Osteoblast (primary cell): ENCODE data around the gene NKAIN2. TPM values are rescaled to one million over a fixed set of nuclear protein-coding genes. Genes with fewer than 3 reads are reported as not detected.

Experiments used
- DNase-seq: peaks from one replicate; pipeline ENCODE4 v3.0.0; 2011; ENCODE audit warnings: low spot score, mixed read lengths; ENCODE audit not compliant: insufficient read length; ENCODE audit errors: missing footprints
- H2AFZ ChIP-seq: 2 replicates; pipeline ENCODE4 v1.6.0; 2011; ENCODE audit warnings: mild to moderate bottlenecking, low read length
- H3K27ac ChIP-seq: 2 replicates; pipeline ENCODE4 v1.5.1; 2011; ENCODE audit warnings: mild to moderate bottlenecking, low read depth, low read length, moderate library complexity
- H3K27me3 ChIP-seq: 2 replicates; pipeline ENCODE4 v1.6.0; 2012; ENCODE audit warnings: mild to moderate bottlenecking, control low read depth, inconsistent platforms, low read length, moderate library complexity; ENCODE audit not compliant: insufficient read depth
- H3K36me3 ChIP-seq: 2 replicates; pipeline ENCODE4 v1.5.1; 2011; ENCODE audit warnings: mild to moderate bottlenecking, low read length, control low read depth, moderate library complexity; ENCODE audit not compliant: insufficient read depth
- H3K4me1 ChIP-seq: 2 replicates; pipeline ENCODE4 v1.5.1; 2011; ENCODE audit warnings: mild to moderate bottlenecking, low read length, control low read depth, moderate library complexity; ENCODE audit not compliant: insufficient read depth
- H3K4me2 ChIP-seq: 2 replicates; pipeline ENCODE4 v1.6.0; 2011; ENCODE audit warnings: mild to moderate bottlenecking, low read length; ENCODE audit not compliant: insufficient read depth
- H3K4me3 ChIP-seq: fragments of 200-600 bp; sonication (generic); 3 replicates; pipeline ENCODE4 v1.5.1; 2012; ENCODE audit warnings: mild to moderate bottlenecking, low read length, inconsistent platforms; ENCODE audit not compliant: insufficient read depth
- H3K79me2 ChIP-seq: 2 replicates; pipeline ENCODE4 v1.6.0; 2012; ENCODE audit warnings: mild to moderate bottlenecking, low read length, control low read depth, inconsistent platforms; ENCODE audit not compliant: insufficient read depth
- H3K9me3 ChIP-seq: 2 replicates; pipeline ENCODE4 v1.5.1; 2011; ENCODE audit warnings: low read depth, low read length, control low read depth
- H4K20me1 ChIP-seq: 2 replicates; pipeline ENCODE4 v1.6.0; 2012; ENCODE audit warnings: mild to moderate bottlenecking, low read length, control low read depth; ENCODE audit not compliant: insufficient read depth
- total RNA-seq: library from RNA; depleted of rRNA; stranded (reverse); fragments of >200 nt; gene quantifications from 2 replicates; pipeline ENCODE4 v1.2.3, GENCODE V29; 2012
- TF ChIP-seq, protein P1 (sequence below): IDR thresholded peaks from 2 replicates; pipeline ENCODE4 v1.5.1; 2011; ENCODE audit warnings: mild to moderate bottlenecking, low read depth, low read length, moderate library complexity; ENCODE audit errors: extremely low read depth

Gene NKAIN2
- total RNA-seq, 1 donor, result under 0.01 TPM

DNA sequence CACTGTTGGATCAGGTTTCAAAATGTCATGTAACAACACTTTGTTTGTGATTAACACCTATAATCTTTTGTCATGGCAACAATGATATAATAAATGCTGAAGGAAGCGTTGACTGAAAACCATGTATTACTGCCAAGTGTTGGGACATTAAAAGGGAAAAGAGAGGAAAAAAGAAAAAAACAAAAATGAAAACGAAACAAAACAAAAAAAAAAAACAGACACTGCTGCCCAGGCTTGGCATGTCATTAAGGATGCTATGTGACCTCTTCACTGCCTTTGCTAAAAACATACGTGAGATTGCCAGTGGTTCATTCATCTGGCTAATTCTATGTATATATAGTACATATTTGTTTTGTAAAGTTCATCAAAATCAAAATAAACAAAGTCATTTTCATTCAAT lies 641.9 kb downstream of the NKAIN2 start:
- Histone ChIP-seq H3K4me3 (no peak overlapping the region), H4K20me1 (no peaks in the 10 kb centered on the region), H3K27ac (no peak overlapping the region), H3K36me3 (no peaks in the 10 kb centered on the region), H3K27me3 (no peaks in the 10 kb centered on the region), H3K79me2 (no peaks in the 10 kb centered on the region), H2AFZ (no peak overlapping the region), H3K4me1 (no peaks in the 10 kb centered on the region), H3K9me3 (no peaks in the 10 kb centered on the region), H3K4me2 (no peak overlapping the region)
- TF ChIP-seq, protein P1, sequence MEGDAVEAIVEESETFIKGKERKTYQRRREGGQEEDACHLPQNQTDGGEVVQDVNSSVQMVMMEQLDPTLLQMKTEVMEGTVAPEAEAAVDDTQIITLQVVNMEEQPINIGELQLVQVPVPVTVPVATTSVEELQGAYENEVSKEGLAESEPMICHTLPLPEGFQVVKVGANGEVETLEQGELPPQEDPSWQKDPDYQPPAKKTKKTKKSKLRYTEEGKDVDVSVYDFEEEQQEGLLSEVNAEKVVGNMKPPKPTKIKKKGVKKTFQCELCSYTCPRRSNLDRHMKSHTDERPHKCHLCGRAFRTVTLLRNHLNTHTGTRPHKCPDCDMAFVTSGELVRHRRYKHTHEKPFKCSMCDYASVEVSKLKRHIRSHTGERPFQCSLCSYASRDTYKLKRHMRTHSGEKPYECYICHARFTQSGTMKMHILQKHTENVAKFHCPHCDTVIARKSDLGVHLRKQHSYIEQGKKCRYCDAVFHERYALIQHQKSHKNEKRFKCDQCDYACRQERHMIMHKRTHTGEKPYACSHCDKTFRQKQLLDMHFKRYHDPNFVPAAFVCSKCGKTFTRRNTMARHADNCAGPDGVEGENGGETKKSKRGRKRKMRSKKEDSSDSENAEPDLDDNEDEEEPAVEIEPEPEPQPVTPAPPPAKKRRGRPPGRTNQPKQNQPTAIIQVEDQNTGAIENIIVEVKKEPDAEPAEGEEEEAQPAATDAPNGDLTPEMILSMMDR, result no peak
- DNase-seq, result no peak

DNA sequence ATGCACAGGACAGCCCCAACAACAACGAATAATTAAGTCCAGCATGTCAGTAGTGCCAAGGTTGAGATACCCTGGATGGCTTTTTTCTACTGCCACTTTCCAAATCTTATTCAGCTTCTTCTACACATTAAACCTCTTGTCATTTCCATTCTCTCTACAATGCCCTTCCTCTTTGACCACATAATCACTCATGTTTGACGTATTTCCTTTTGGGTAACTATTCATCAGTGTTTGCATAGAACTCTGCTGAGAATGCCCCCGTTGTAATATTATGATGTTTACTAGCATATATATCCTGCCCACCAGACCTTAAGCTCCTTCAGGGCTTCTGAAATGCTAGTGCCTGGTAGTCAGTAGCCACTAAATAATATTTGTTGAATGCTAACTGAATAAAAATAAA lies 643.3 kb downstream of the NKAIN2 start:
- H3K27ac ChIP-seq, result no peak overlapping the region
- DNase-seq, result no peak
- TF ChIP-seq, protein P1, result no peak
- H3K27me3 ChIP-seq, result no peaks in the 10 kb centered on the region
- H3K36me3 ChIP-seq, result no peaks in the 10 kb centered on the region
- no peaks in the 10 kb centered on the region for H3K79me2 ChIP-seq
- no peaks in the 10 kb centered on the region for H4K20me1 ChIP-seq
- no peaks in the 10 kb centered on the region for H3K4me1 ChIP-seq
- H3K4me2 ChIP-seq, result no peak overlapping the region
- no peak overlapping the region for H3K4me3 ChIP-seq
- no peak overlapping the region for H2AFZ ChIP-seq
- no peaks in the 10 kb centered on the region for H3K9me3 ChIP-seq

DNA sequence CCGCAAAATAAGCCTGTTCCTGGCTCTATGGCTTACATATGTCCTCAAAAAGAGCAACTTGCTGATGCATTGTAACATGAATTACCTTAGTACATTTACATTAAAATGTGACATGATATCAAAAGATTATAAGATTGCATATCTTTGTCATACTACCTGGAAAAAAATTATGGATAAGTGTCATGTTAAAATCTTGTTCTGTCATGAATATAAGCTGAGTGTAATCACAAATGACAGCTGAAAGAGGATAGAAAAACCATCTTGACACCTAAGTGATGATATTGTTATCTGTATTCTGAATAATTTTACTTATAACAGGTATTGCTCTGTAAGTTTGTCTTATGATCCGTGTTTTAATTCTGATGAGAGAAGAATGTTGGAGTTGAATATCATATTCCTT lies 655.6 kb downstream of the NKAIN2 start:
- no peaks in the 10 kb centered on the region for H3K27me3 ChIP-seq
- TF ChIP-seq, protein P1, result no peak
- no peaks in the 10 kb centered on the region for H3K79me2 ChIP-seq
- no peaks in the 10 kb centered on the region for H3K4me1 ChIP-seq
- H3K4me2 ChIP-seq, result no peak overlapping the region
- H3K9me3 ChIP-seq, result no peaks in the 10 kb centered on the region
- no peak overlapping the region for H2AFZ ChIP-seq
- no peak for DNase-seq
- no peaks in the 10 kb centered on the region for H3K36me3 ChIP-seq
- no peaks in the 10 kb centered on the region for H4K20me1 ChIP-seq
- no peak overlapping the region for H3K27ac ChIP-seq
- no peak overlapping the region for H3K4me3 ChIP-seq

DNA sequence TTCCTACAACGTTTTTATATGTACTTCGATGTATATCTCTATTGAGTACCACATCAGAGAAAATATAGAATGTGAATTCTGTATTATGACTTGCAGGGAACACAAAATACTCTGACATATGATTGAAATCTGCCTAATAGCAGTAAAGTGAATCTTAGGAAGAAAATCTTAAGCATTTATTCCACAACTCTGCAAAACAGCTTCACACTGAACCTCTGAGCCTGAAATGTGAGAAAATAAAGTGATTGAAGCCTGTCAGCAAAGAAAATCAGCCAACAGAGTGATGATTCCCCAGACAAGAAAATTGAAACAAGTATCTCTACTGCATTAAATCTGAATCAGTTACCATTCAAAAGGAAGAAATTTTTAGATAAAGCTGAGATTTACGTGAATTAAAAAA lies 659.1 kb downstream of the NKAIN2 start:
- H2AFZ ChIP-seq, result no peak overlapping the region
- TF ChIP-seq, protein P1, result no peak
- no peak overlapping the region for H3K27ac ChIP-seq
- H3K4me3 ChIP-seq, result no peak overlapping the region
- H3K27me3 ChIP-seq, result no peaks in the 10 kb centered on the region
- DNase-seq, result no peak
- H3K4me2 ChIP-seq, result no peak overlapping the region
- H3K36me3 ChIP-seq, result no peaks in the 10 kb centered on the region
- no peaks in the 10 kb centered on the region for H3K79me2 ChIP-seq
- H3K9me3 ChIP-seq, result no peaks in the 10 kb centered on the region
- H3K4me1 ChIP-seq, result no peaks in the 10 kb centered on the region
- no peaks in the 10 kb centered on the region for H4K20me1 ChIP-seq
